ENCODE results near the gene MON1A.
A peak's percentile ranks its signal among the peaks of the same experiment; 100 is the strongest.

The MON1A gene

GRCh38 chr3:49868862-49869466 is 60.6 kb downstream of the MON1A start:
- Histone ChIP-seq H3K27ac (ENCODE audit: low read depth, low read length) (no peak overlapping the region), H3K4me2 (ENCODE audit: low read depth, low read length, poor library complexity, severe bottlenecking) (peak overlapping the region; percentile 39), H3K9ac (ENCODE audit: low read length) (no peak overlapping the region), H3K4me3 (ENCODE audit: insufficient read depth, low read length, poor library complexity, severe bottlenecking) (no peak overlapping the region), H3K79me2 (ENCODE audit: insufficient read depth, low read length) (no peaks in the 10 kb centered on the region), H3F3A (ENCODE audit: insufficient read depth) (no peaks in the 10 kb centered on the region), H3K9me2 (replicated peaks; ENCODE audit: insufficient read depth, low read length) (no peaks in the 10 kb centered on the region), H3K27me3 (ENCODE audit: low read length) (no peaks in the 10 kb centered on the region), H3K9me3 (ENCODE audit: insufficient read depth, low read length) (no peaks in the 10 kb centered on the region), H2AFZ (ENCODE audit: low read depth, low read length, severe bottlenecking) (no peak overlapping the region), H3K36me3 (ENCODE audit: low read length) (no peaks in the 10 kb centered on the region), H4K20me1 (ENCODE audit: low read depth, low read length) (no peaks in the 10 kb centered on the region)
- TF ChIP-seq CTCF (IDR thresholded peaks at IDR 0.05; ENCODE audit: insufficient read depth, low read length, poor library complexity, severe bottlenecking) (no peak), EZH2phosphoT487 (conservative IDR thresholded peaks at IDR 0.05; ENCODE audit: low read length) (no peak)

GRCh38 chr3:49867871-49868321 is 61.7 kb downstream of the MON1A start:
- H3K79me2 ChIP-seq (ENCODE audit: insufficient read depth, low read length), result no peaks in the 10 kb centered on the region
- H3K4me3 ChIP-seq (ENCODE audit: insufficient read depth, low read length, poor library complexity, severe bottlenecking), result no peak overlapping the region
- H2AFZ ChIP-seq (ENCODE audit: low read depth, low read length, severe bottlenecking), result no peak overlapping the region
- H3K9ac ChIP-seq (ENCODE audit: low read length), result no peak overlapping the region
- no peaks in the 10 kb centered on the region for H4K20me1 ChIP-seq (ENCODE audit: low read depth, low read length)
- no peak overlapping the region for H3K27ac ChIP-seq (ENCODE audit: low read depth, low read length)
- H3K4me2 ChIP-seq (ENCODE audit: low read depth, low read length, poor library complexity, severe bottlenecking), result no peak overlapping the region
- H3K36me3 ChIP-seq (ENCODE audit: low read length), result no peaks in the 10 kb centered on the region
- H3F3A ChIP-seq (ENCODE audit: insufficient read depth), result no peaks in the 10 kb centered on the region
- no peaks in the 10 kb centered on the region for H3K9me3 ChIP-seq (ENCODE audit: insufficient read depth, low read length)
- no peaks in the 10 kb centered on the region for H3K9me2 ChIP-seq (replicated peaks; ENCODE audit: insufficient read depth, low read length)
- TF ChIP-seq EZH2phosphoT487 (conservative IDR thresholded peaks at IDR 0.05; ENCODE audit: low read length) (no peak), CTCF (IDR thresholded peaks at IDR 0.05; ENCODE audit: insufficient read depth, low read length, poor library complexity, severe bottlenecking) (no peak)
- H3K27me3 ChIP-seq (ENCODE audit: low read length), result no peaks in the 10 kb centered on the region

GRCh38 chr3:49867400-49867799 is 62.2 kb downstream of the MON1A start:
- TF ChIP-seq EZH2phosphoT487 (conservative IDR thresholded peaks at IDR 0.05; ENCODE audit: low read length), result no peak
- TF ChIP-seq CTCF (IDR thresholded peaks at IDR 0.05; ENCODE audit: insufficient read depth, low read length, poor library complexity, severe bottlenecking), result no peak
- H3K4me3 ChIP-seq (ENCODE audit: insufficient read depth, low read length, poor library complexity, severe bottlenecking), result no peak overlapping the region
- no peaks in the 10 kb centered on the region for H3K9me2 ChIP-seq (replicated peaks; ENCODE audit: insufficient read depth, low read length)
- no peaks in the 10 kb centered on the region for H3K36me3 ChIP-seq (ENCODE audit: low read length)
- H3K79me2 ChIP-seq (ENCODE audit: insufficient read depth, low read length), result no peaks in the 10 kb centered on the region
- H3K4me2 ChIP-seq (ENCODE audit: low read depth, low read length, poor library complexity, severe bottlenecking), result no peak overlapping the region
- H2AFZ ChIP-seq (ENCODE audit: low read depth, low read length, severe bottlenecking), result no peak overlapping the region
- no peaks in the 10 kb centered on the region for H3K27me3 ChIP-seq (ENCODE audit: low read length)
- no peaks in the 10 kb centered on the region for H4K20me1 ChIP-seq (ENCODE audit: low read depth, low read length)
- H3F3A ChIP-seq (ENCODE audit: insufficient read depth), result no peaks in the 10 kb centered on the region
- no peaks in the 10 kb centered on the region for H3K9me3 ChIP-seq (ENCODE audit: insufficient read depth, low read length)
- H3K27ac ChIP-seq (ENCODE audit: low read depth, low read length), result no peak overlapping the region
- H3K9ac ChIP-seq (ENCODE audit: low read length), result no peak overlapping the region

All from SU-DHL-6 (cell line).